GM21576 (cell line): ENCODE results near the gene BIN2.
A peak's percentile ranks its signal among the peaks of the same experiment; 100 is the strongest.

Experiments used
- ATAC-seq: cut with Tn5 transposase; IDR thresholded peaks from one replicate; pipeline ENCODE4 v1.9.1; 2021; ENCODE audit warnings: mild to moderate bottlenecking, moderate library complexity; ENCODE audit not compliant: unreplicated experiment

Gene BIN2

DNA sequence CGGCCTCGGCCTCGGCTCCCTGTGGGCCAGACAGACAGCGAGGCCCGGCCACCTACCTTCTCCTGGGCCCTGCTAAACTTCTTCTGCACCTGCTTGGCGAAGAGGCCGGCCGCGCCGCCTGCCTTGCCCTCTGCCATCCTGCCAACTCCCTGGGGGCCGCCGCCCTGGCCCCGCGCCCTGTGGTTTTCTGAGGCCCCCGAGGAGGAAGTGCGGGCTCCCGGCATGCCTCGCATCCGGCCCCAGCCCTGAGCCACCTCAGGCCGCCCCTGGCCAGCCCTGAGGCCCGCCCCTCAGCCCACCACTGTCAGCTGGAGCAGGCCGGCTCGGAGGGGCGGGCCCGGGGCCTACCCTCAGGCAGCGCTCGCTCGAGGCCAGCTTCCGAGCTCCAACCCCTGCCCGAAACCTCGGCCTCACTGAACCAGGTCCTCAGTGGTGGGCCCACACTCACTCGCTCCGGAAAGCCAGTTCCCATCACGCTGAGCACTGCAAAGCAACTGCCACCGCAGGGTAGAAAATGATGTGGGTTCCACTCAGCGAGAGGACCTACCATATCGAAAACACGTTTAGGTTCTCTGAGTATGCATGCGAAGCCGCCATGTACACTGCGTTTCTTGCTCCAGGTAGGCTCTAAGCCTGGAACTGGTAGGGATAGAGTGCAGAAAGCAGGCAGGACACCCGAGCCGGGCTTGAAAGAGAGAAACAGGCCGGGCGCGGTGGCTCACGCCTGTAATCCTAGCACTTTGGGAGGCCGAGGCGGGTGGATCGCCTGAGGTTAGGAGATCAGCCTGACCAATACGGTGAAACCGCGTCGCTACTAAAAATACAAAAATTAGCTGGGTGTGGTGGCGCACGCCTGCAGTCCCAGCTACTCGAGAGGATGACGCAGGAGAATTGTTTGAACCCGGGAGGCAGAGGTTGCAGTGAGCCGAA lies at the start of gene BIN2:
TSS of gene BIN2 (minus strand) at position 209 of the 930 bp plus-strand sequence. CDS start at position 137, 72 bp downstream.
- peak; percentile 45 for ATAC-seq

DNA sequence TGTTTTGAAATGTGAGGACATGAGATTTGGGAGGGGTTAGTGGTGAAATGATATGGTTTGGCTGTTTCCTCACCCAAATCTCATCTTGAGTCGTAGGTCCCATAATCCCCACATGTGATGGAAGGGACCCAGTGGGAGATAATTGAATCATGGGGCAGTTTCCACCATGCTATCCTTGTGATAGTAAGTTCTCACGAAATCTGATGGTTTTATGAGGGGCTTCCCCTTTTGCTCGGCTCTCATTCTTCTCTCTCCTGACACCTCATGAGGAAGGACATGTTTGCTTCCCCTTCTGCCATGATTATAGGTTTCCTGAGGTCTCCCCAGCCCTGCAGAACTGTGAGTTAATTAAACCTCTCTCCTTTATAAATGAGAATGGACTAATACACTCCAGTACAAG lies 49.2 kb upstream of the BIN2 start:
- no peak for ATAC-seq

DNA sequence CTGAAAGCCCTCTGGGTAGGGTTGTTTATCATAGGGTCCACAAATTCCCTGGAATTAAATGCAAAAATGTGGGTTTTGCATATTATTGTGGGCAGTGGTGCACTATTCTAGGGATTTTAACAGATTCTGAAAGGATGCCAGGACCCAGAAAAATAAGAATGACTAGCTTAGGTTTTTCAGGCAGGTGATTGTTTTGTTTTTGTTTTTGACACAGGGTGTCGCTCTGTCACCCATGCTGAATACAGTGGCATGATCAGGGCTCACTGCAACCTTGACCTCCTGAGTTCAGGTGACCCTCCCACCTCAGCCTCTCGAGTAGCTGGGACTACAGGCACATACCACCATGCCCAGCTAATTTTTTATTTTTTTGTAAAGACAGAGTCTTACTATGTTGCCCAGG lies 48.0 kb upstream of the BIN2 start:
- ATAC-seq, result no peak

DNA sequence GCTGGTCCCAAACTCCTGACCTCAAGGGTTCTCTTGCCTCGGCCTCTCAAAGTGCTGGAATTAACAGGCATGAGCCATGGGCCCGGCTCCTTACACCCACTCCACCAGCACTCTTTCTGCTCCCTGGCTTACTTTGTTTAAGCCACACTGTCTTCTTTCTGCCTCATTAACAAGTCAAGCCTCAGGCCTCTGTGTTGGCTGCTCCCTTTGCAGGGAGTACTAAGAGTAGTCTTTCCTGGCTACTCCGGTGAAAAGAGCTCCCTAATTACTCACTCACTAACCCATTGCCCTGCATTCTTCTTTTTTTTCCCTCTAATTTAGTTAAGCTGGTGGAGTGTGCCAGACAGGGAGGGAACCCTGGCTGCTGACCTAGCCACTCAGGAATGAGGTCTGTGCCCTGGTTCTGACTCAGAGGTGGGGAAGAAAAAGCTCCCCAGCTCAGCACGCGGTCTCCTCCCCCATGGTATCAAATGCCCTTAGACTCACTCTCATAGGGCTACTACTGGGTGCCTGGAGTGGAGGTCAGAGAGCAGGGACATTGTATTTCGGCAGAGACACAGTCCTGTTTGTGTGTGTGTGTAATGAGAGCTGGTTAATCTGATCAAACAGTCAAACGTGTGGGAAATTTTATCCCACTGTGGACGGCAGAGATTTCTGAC lies 47.5 kb upstream of the BIN2 start:
- no peak for ATAC-seq

DNA sequence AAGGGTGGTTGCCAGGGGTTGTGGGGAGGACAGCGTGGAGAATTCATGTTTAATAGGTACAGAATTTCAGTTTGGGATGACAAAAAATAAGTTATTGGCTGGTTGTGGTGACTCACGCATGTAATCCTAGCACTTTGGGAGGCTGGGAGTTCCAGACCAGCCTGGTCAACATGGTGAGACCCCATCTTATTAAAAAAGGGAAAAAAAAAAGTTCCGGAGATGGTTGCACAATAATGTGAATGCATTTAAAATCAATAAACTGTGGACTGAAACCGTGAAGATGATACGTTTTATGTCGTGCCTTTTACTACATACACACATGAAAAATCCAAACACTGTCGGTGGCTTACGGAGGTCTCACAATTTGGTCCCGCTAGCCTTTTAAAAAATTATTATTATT lies 46.7 kb upstream of the BIN2 start:
- no peak for ATAC-seq

DNA sequence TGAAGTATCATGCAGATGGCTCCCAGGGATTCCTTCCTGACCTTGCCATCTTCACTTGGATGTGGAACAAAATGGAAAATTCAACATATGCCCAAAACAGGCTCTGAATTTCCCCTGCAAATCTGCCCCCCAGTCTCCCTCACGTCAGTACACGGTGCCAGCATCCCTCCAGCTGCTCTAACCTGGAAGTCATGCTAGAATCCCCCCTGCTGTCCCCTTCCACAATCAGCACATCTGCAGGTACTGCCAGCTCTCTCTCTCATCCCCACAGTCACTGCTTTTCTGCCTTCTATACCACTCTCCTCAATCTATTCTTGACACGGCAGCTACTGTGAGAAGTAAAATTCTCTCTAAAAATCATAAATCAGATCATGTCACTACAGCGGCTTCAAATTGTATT lies 45.6 kb upstream of the BIN2 start:
- ATAC-seq, result no peak

DNA sequence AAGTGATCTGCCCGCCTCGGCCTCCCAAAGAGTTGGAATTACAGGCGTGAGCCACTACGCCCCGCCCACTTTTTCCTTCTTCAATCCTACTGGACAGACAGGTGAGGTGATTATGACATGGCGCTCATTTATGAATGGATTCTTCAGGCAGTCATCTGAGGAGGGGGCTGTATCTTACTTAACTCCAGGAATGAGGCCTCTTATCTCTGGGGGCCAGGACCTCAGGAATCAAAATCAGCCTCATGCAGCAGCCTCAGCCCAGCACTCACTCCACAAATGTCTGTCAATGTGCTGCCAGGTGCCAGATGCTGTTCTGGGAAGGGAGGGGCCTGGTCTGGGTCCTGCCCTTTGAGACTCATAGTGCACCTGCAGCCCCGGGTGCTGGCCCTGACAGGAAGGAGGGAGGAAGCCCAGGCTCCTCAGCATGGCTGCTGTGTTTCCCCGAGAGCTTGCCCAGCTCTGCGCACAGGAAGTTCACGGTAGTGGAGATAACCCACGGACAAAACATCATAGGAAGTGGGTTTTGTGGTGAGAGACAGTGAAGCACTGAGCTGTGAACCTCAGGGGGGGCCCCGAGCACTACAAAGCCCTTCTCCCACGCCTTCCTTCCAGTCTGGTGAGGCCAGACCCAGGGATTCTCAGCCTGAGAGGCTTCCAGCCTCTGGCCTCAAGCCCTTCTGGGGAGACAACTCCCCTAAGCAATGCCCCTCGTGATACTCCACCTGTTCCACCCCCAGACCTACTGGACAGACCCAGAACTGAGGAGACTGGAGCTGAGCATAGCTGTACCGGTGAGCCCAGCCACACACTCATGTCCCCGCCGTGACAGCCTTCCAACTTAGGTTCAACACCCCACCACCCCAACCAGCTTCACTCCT lies 44.9 kb upstream of the BIN2 start:
- ATAC-seq, result peak; percentile 95

DNA sequence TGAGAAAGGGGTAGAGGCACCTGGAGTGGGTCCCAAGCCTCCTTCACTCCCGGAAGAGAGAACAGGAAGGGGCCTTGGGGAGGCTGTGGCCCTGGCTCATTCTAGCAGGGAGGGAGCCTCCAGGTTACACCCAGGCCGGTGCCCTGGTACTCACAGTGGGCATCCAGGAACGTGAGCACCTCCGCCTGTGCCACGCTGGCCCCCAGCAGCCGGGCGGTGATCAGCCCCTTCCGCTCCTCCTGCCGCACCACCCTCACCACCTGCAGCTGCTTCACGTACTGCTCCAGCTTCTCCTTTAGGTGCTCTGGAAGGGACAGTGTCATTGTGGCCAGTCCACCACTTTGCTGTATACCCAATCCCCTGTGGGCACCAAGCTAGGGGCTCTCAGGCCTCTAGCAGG lies 41.3 kb upstream of the BIN2 start:
- ATAC-seq, result no peak

DNA sequence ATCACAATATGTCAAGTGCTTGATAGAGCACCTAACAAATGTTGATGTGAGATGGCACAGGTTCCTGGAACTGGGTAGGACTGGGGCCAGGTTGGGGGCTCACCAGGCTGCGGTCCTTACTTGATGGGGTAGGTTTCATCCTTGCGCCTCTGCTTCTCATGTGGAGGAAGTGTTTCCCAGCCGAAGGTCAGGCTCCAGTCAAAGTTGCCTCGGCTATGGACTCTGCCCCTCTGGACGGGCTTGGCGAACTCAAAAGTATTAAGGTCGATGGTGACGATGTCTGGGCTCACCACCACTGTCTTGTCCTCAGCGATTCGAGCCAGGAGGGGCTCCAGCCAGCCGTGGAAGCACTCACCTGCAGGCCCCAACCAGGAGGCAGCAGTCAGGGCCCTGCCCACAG lies 40.0 kb upstream of the BIN2 start:
- no peak for ATAC-seq

DNA sequence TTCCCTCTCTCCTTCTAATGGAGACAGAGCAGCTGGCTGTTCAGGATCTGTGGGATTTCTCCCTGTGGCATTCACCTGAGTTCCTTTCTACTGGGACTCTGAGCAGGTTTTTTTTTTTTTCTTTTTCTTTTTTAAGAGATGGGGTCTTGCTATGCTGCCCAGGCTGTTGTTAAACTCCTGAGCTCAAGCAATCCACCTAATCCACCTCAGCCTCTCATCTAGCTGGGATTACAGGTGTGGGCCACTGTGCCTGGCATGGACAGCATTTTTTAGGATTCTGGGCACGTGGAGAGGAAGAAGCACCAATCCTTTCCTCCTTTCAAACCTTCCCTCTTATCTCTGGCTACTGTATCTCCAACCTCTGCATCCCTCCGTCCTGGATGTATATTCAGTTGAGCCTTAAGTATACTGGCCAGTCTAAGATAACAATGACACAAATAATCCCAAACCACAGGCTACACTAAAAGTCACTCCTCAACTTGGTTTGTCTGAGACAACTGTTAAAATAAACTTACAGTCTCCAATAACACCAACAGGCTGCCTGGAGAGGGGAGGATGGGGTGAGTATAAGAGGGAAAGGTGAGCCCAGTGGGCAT lies 38.9 kb upstream of the BIN2 start:
- no peak for ATAC-seq

DNA sequence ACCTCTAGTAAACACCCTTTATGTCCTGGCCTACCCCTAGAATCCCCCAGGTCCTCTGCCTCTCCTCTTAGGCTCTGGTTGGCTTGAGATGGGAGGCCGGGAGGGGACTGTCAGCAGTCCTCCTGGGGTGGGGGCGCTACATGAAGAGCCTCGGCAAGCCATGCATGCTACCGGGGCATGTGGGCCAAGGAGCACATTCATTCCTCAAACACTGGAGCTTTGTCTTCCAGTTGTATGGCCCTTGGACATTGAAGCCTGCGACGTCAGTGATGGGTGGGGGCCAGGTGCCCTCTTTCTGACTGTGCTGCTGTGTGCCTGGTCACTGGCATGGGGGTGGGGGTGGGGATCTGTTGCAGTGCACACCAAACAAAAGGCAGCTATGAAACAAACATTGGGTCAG lies 38.3 kb upstream of the BIN2 start:
- no peak for ATAC-seq

DNA sequence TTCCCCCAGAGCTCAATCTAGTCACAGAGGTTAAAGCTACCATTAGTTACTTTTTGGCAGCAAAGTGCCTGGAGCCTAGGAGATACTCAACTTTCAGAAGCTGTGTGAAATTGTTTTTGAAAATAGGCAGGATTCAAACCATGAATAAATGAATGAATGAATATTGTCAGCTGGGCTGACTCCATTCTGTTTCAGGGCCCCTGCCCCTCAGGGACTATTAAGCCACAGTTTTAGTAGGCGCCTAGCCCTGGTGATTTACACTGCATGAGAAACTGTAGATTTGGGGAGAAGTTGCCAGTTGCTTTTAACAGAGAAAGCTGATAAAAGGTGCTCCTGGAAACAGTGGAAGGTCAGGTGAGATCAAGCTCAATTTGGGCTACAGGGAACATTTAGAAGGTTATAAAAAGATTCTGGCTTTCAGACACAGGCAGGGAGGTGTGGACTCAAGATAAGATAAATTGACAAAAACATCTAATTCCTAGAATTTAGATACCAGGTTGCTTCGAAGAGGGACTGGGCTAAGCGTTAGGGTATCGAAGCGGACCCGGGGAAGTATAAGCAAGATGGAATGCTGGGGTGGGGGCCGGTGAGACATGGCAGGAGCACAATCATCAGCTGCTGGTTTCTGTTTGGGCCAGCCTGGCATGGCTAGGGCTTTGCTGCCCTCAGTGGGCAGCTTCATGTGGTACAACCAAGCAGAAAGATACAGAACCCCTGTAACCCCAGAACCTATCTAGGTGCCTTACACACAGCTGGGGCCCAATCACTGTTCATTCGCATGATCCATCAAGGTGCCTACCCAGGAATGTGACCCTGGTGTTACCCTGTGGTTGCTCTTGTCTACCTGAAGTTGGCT lies 37.4 kb upstream of the BIN2 start:
- no peak for ATAC-seq

DNA sequence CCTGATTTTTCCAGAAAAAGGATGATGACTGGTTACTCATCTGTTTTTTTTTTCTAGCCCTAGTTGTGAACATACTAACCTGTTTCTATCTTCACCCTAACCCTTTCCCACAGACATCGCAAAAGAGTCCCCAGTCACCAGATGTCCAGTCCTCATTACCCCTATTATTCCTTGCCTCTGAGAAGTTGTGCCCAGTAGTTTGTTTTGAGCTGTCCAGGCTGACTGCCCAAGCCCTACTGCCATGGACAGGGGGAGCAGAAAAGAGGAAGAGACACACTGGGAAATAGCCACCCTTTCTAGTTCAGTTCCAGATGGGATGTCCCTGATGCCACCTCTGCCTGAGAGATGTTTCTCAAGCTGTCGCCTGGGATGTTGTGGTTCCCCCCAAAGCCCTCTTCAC lies 36.3 kb upstream of the BIN2 start:
- no peak for ATAC-seq

DNA sequence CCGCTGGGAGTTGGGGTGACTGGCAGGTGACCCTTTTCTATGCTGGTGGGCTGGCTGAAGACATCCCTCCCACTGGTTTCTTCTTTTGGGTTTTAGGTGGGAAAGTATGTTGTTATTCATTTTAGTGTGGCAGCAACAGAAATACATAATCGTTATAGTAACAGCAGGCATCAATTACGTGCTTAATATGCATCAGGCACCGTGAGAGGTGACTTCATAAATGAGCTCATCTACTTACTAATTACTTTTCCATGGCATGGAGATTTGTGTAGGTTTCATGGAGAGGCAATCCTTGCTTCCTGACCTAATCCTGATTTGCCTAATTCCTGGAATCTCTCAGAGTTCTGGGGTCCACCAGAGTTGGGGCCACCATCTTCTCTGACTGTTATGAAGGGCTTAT lies 35.9 kb upstream of the BIN2 start:
- no peak for ATAC-seq

DNA sequence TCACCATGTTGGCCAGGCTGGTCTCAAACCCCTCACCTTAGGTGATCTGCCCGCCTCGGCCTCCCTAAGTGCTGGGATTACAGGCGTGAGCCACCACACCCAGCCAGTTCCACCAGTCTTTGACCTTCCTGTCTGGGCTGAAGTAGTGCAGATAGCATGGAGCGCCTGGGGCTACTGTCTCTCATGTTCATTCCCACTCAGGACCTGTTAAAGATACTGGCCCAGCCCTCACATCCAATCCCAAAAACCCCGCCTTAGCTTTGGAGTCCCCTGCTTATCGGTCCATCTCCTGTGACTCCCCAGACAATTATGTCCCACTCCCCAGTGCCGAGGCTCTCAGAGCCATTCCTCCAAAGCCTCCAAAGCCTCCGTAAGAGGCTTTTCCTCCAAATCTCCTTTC lies 34.5 kb upstream of the BIN2 start:
- ATAC-seq, result no peak

DNA sequence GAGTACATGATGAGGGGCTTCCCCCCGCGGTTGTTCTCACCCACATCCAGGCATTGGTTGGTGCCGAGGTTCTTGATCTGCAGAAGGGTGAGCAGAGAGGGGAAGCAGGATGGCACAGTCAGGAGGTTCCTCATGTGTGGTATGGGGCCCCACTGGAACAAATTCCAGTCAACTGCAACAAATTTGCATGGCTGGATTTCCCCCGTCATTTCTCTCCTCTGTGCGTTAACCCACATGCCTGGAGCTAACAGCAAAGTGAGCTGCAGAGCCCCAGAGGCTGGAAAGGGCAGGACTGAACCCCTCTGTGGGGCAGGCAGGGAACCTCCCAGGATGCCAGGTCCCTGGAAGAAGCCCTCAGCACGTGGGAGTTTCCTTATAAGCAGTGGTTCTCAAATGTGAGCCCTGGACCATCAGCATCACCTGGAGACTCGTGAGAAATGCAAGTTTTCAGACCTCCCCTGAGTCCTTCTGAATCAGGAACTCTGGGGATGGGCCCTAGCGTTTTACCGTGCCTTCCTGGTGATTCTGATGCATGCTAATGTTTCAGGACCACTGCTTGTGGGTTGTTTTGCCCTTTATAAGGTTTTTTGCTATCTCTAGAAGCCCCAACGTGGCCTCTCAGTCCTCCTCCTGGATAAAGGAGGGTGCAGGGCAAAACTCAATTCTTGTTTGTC lies 33.5 kb upstream of the BIN2 start:
- peak; percentile 58 for ATAC-seq

DNA sequence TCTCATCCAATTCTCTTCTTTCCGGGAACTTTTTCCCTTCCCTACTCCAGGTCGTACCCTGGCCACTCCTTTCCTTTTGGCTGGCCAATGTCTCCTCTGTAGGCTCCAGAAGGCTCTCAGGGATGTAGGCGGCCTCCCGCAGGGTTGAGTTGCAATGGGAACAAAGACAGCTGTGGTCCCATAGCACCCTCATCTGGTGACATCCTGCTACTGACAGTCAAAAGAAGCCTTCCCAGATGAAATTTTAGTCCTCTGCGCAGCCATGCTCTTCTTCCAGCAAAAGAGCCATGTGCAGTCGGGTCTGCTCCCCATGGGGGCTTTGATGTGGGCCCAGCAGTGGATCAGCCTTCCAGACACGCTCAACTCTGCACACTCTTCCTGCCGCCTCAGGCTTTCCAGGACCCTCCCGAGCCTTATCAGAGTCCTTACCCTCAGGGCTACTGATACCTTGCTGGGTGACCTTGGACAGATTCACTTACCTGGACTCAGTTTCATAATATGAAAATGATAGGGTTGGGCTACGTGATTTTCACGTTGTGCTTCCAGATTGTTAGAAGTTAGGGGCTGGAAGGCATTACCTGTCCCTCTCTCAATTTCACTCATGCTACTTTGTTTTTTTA lies 28.0 kb upstream of the BIN2 start:
- no peak for ATAC-seq

DNA sequence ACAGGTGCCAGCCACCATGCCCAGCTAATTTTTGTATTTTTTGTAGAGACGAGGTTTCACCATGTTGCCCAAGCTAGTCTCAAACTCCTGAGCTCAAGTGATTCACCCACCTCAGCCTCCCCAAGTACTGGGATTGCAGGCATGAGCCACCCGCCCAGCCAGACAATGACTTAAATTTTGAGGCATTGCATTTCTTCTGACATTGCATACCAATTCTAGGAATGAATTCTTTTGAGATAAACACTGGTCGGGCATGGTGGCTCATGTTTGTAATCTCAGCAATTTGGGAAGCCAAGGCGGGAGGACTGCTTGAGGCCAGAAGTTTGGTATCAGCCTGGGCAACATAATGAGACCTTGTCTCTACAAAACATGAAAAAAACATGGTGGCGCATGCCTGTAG lies 25.1 kb upstream of the BIN2 start:
- ATAC-seq, result no peak

DNA sequence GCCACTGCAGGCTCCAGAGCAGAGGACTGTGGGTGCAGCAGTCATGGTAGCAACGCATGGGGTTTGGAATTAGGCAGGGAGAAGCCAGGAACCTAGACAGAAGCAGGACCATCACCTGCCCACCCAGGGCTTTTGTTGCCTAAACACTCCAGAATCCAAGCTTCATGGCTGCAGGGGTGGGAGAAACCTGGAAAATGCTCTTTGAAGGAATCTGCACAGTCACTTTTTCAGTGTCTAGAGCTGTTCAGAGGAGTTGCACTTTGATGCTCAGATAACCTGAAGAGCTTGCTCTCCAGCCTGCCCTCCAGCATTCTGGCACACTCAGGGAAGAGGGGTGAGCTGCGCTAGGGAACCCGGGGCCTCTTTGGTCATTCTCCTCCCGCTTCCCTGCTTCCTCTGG lies 24.1 kb upstream of the BIN2 start:
- ATAC-seq, result no peak
